Endothelial cell of umbilical vein (primary cell): ENCODE data around the gene OTUD5. TPM values are rescaled to one million over a fixed set of nuclear protein-coding genes. Genes with fewer than 3 reads are reported as not detected.

Experiments used
- BruUV-seq: library from RNA; stranded (reverse); fragments of 400-500 nt; replicated peaks from 2 replicates; lab custom pipeline; 2021; lab: Mats Ljungman, UMichigan
- CTCF ChIA-PET: fragments of 300-600, 350-600 bp; sonication (Branson Sonifier 250); formaldehyde crosslinking; loops from one replicate; lab custom pipeline; 2021; ENCODE audit warnings: antibody characterized with exemption, inconsistent platforms; lab: Charles Lee
- POLR2A ChIA-PET: fragments of 300-600, 350-600 bp; sonication (Branson Sonifier 250); formaldehyde crosslinking; loops from one replicate; lab custom pipeline; 2021; ENCODE audit warnings: antibody characterized with exemption, inconsistent platforms; lab: Charles Lee
- DNase-seq: peaks from one replicate; pipeline ENCODE4 v3.0.0-alpha.2; 2011; ENCODE audit warnings: low read depth, low spot score
- FAIRE-seq: peaks from 2 replicates; lab custom pipeline; 2011; peaks lifted over from hg19 to GRCh38; lab: Jason Lieb, UNC
- H2AFZ ChIP-seq: 2 replicates; pipeline ENCODE4 v1.6.0; 2012; ENCODE audit warnings: low read depth, low read length, control low read depth, inconsistent platforms
- H3K27ac ChIP-seq: 2 replicates; pipeline ENCODE4 v1.5.1; 2011; ENCODE audit warnings: low read depth, mild to moderate bottlenecking, control low read depth, low read length, moderate library complexity; ENCODE audit not compliant: insufficient read depth
- H3K27me3 ChIP-seq, 2 experiments: 2 replicates each; pipeline versions ENCODE4 v1.6.0 to v1.6.1; 2011; ENCODE audit warnings: low read length in 2 of 2, mixed read lengths in 1 of 2; ENCODE audit not compliant: control insufficient read depth in 2 of 2, insufficient read depth in 2 of 2
- H3K36me3 ChIP-seq, 2 experiments: 2 replicates in 1 of 2; 3 replicates in 1 of 2; pipeline ENCODE4 v1.5.1; 2011; ENCODE audit warnings: low read length in 2 of 2, mild to moderate bottlenecking in 1 of 2, moderate library complexity in 1 of 2; ENCODE audit not compliant: control insufficient read depth in 2 of 2, insufficient read depth in 2 of 2; ENCODE audit errors: extremely low read depth in 1 of 2
- H3K4me1 ChIP-seq: 3 replicates; pipeline ENCODE4 v1.5.1; 2011; ENCODE audit warnings: mild to moderate bottlenecking, low read length; ENCODE audit not compliant: control insufficient read depth, insufficient read depth; ENCODE audit errors: extremely low read depth
- H3K4me2 ChIP-seq: 2 replicates; pipeline ENCODE4 v1.6.1; 2011; ENCODE audit warnings: low read length, control low read depth, mixed read lengths; ENCODE audit not compliant: insufficient read depth
- H3K4me3 ChIP-seq, 3 experiments: fragments of 200-600 bp in 1 of 3; sonication (generic), shearing (Covaris generic) in 1 of 3; replicated peaks in 1 of 3; 2 replicates each; pipeline ENCODE4 v1.5.1; 2011 to 2016; ENCODE audit warnings: control low read depth in 3 of 3, low read length in 3 of 3, mild to moderate bottlenecking in 2 of 3, inconsistent platforms in 1 of 3, low read depth in 1 of 3, moderate library complexity in 1 of 3; ENCODE audit not compliant: insufficient read depth in 1 of 3
- H3K79me2 ChIP-seq: 2 replicates; pipeline ENCODE4 v1.6.0; 2012; ENCODE audit warnings: low read length, inconsistent platforms; ENCODE audit not compliant: control insufficient read depth, insufficient read depth
- H3K9ac ChIP-seq: replicated peaks from 2 replicates; pipeline ENCODE3; 2011; ENCODE audit warnings: low read length, control low read depth; ENCODE audit not compliant: insufficient read depth; ENCODE audit errors: extremely low read depth
- H3K9me1 ChIP-seq: replicated peaks from 3 replicates; pipeline ENCODE4 v1.6.0; 2011; ENCODE audit warnings: mild to moderate bottlenecking, low read length; ENCODE audit not compliant: control insufficient read depth, insufficient read depth; ENCODE audit errors: extremely low read depth
- H3K9me3 ChIP-seq: replicated peaks from 2 replicates; pipeline ENCODE4 v1.5.1; 2012; ENCODE audit warnings: low read length, inconsistent platforms; ENCODE audit not compliant: control insufficient read depth, insufficient read depth
- H4K20me1 ChIP-seq: replicated peaks from 2 replicates; pipeline ENCODE3; 2011; ENCODE audit warnings: mild to moderate bottlenecking, low read length; ENCODE audit not compliant: control insufficient read depth, insufficient read depth; ENCODE audit errors: extremely low read depth
- CTCF ChIP-seq, 2 donors: IDR thresholded peaks; 1 replicate in 1 of 2; 2 replicates in 1 of 2; pipeline ENCODE4 v1.5.1; 2011; ENCODE audit warnings: low read length in 2 of 2, mild to moderate bottlenecking in 2 of 2, moderate library complexity in 2 of 2, control low read depth in 1 of 2, inconsistent platforms in 1 of 2, low read depth in 1 of 2; ENCODE audit not compliant: insufficient read depth in 1 of 2; ENCODE audit errors: extremely low read depth in 1 of 2
- EZH2 ChIP-seq: IDR thresholded peaks from 2 replicates; pipeline ENCODE4 v1.6.1; 2012; ENCODE audit warnings: borderline replicate concordance, low read depth, mild to moderate bottlenecking, moderate library complexity, low read length, inconsistent platforms; ENCODE audit not compliant: severe bottlenecking
- FOS ChIP-seq: IDR thresholded peaks from 2 replicates; pipeline ENCODE4 v1.6.1; 2011; ENCODE audit warnings: mild to moderate bottlenecking, low read length, moderate library complexity, borderline replicate concordance; ENCODE audit not compliant: insufficient read depth
- GATA2 ChIP-seq: IDR thresholded peaks from 2 replicates; pipeline ENCODE4 v1.7.0; 2011; ENCODE audit warnings: low read depth, mild to moderate bottlenecking, moderate library complexity, mixed read lengths, low read length; ENCODE audit not compliant: insufficient read length, insufficient read depth
- JUN ChIP-seq: IDR thresholded peaks from 2 replicates; pipeline ENCODE4 v1.6.1; 2011; ENCODE audit warnings: borderline replicate concordance, low read depth; ENCODE audit not compliant: insufficient read length, insufficient read depth
- MYC ChIP-seq: IDR thresholded peaks from one replicate; pipeline ENCODE4 v1.6.1; 2011; ENCODE audit warnings: mild to moderate bottlenecking, low read depth, low read length
- POLR2A ChIP-seq: IDR thresholded peaks from 2 replicates; pipeline ENCODE4 v1.6.1; 2012; ENCODE audit warnings: low read depth, mild to moderate bottlenecking, control low read depth, low read length
- POLR2AphosphoS5 ChIP-seq: IDR thresholded peaks from 2 replicates; pipeline ENCODE4 v1.6.1; 2012; ENCODE audit warnings: low read depth, mild to moderate bottlenecking, control low read depth, low read length, moderate library complexity; ENCODE audit not compliant: insufficient read depth
- dilution Hi-C: fragments of 300-500 bp; cut with MboI; formaldehyde crosslinking; loops from one replicate; pipeline ENCODE4 v1.15.0; 2019; ENCODE audit warnings: low sequenced_read_pairs; ENCODE audit not compliant: extremely low pct_ligation_motif_present
- intact Hi-C: fragments of 100-400 bp; cut with micrococcal nuclease; formaldehyde crosslinking; loops from one replicate; pipeline ENCODE4 v1.10.0; 2022
- polyA plus RNA-seq, 4 experiments: library from polyadenylated mRNA; depleted of rRNA in 3 of 4; stranded (reverse) in 3 of 4; unstranded in 1 of 4; fragments of >200 nt; gene quantifications; 2 replicates each; pipeline versions ENCODE4 v1.2.1 to v1.2.3, GENCODE V29; 2011 to 2012; ENCODE audit warnings: missing spikeins in 1 of 4
- total RNA-seq: library from RNA; stranded (reverse); gene quantifications from 2 replicates; pipeline ENCODE4 v1.2.3, GENCODE V29; 2021
- TF ChIP-seq, protein P1 (sequence below): IDR thresholded peaks from 2 replicates; pipeline ENCODE4 v1.6.1; 2011; ENCODE audit not compliant: insufficient read depth, insufficient read length

The OTUD5 gene
- total and polyA plus RNA-seq, 2 donors (not counting 3 experiments of a cell fraction or from before 2014, with no cell fraction given), result 44.3 to 44.6 TPM

DNA sequence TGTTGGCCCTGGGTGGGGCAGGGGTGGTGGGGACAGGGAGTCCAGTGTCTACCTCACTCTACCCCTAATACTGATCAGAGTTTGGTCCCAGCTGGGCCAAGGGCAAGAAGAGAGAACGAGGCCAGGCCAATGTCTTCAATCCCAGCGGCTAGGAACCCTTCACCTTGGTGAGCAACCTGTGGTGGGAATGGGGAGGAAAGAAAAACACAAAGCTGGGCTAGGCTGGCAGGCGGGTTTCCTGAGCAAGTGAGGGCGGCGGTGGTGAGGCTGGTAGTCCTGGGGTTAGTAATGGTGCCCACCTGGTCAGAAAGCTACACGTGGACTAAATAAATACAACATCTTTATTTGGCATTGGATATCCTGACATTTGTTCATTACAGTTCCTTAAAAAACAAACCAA is 54.1 kb downstream of the OTUD5 start:
- Histone ChIP-seq H3K9me1 (no peaks in the 10 kb centered on the region), H2AFZ (no peak overlapping the region), H3K36me3 (peaks cover 0 to 10% of the 10 kb centered on the region in 2 experiments), H3K4me1 (peaks cover 3% of the 10 kb centered on the region), H3K27me3 (no peaks in the 10 kb centered on the region), H3K4me3 (no peak overlapping the region), H3K27ac (no peak overlapping the region), H3K9ac (no peak overlapping the region), H4K20me1 (no peaks in the 10 kb centered on the region), H3K79me2 (peaks cover 10% of the 10 kb centered on the region), H3K4me2 (no peak overlapping the region), H3K9me3 (no peaks in the 10 kb centered on the region)
- FAIRE-seq (no peak), DNase-seq (no peak)
- ChIA-PET POLR2A (no interaction called here), CTCF (interaction anchor here (1.2 kb wide), 1 partner anchor 255 kb away, joined by 3 read pairs; no protein-coding TSS in a partner anchor)
- dilution Hi-C loops, result no loop called here
- BruUV-seq, result no TSS peak
- intact Hi-C loops, result no loop called here
- TF ChIP-seq FOS (no peak), GATA2 (no peak), POLR2AphosphoS5 (no peak), POLR2A (no peak), CTCF (IDR thresholded peaks at IDR 0.05; ENCODE audit: extremely low read depth in 1 of 2, insufficient read depth in 1 of 2, low read depth in 1 of 2, low read length in 2 of 2) (no peak), EZH2 (no peak), MYC (no peak), JUN (no peak)
- TF ChIP-seq, protein P1, sequence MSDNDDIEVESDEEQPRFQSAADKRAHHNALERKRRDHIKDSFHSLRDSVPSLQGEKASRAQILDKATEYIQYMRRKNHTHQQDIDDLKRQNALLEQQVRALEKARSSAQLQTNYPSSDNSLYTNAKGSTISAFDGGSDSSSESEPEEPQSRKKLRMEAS, result no peak
